Mesendoderm (in vitro differentiated cells): ENCODE data around the gene SMARCA5.

ENCODE experiments used
- DNase-seq: peaks from one replicate; pipeline ENCODE4 v3.0.0; 2013
- H2AK5ac ChIP-seq: 2 replicates; pipeline ENCODE4 v1.6.1; 2013; ENCODE audit warnings: low read length, inconsistent platforms
- H2BK120ac ChIP-seq: 2 replicates; pipeline ENCODE4 v1.6.1; 2013; ENCODE audit warnings: low read depth, mild to moderate bottlenecking, low read length, moderate library complexity, mixed read lengths
- H2BK15ac ChIP-seq: replicated peaks from 2 replicates; pipeline ENCODE4 v1.6.1; 2013; ENCODE audit warnings: low read depth, mild to moderate bottlenecking, moderate library complexity
- H2BK5ac ChIP-seq: 2 replicates; pipeline ENCODE4 v1.6.1; 2013; ENCODE audit warnings: low read length, inconsistent platforms
- H3K18ac ChIP-seq: 2 replicates; pipeline ENCODE4 v1.6.1; 2013; ENCODE audit warnings: mild to moderate bottlenecking, low read length, mixed read lengths
- H3K23ac ChIP-seq: one replicate; pipeline ENCODE4 v1.6.1; 2013; ENCODE audit warnings: low read length
- H3K27ac ChIP-seq: 2 replicates; pipeline ENCODE4 v1.5.1; 2013; ENCODE audit warnings: low read depth, mild to moderate bottlenecking, inconsistent platforms, low read length, moderate library complexity
- H3K27me3 ChIP-seq: 2 replicates; pipeline ENCODE4 v1.6.1; 2013; ENCODE audit warnings: low read length, control low read depth, mild to moderate bottlenecking, inconsistent platforms; ENCODE audit not compliant: insufficient read depth, poor library complexity
- H3K36me3 ChIP-seq: 2 replicates; pipeline ENCODE4 v1.6.1; 2013; ENCODE audit warnings: low read length, inconsistent platforms; ENCODE audit not compliant: control insufficient read depth, insufficient read depth
- H3K4ac ChIP-seq: one replicate; pipeline ENCODE4 v1.6.1; 2013; ENCODE audit warnings: low read depth, mild to moderate bottlenecking, low read length, moderate library complexity
- H3K4me1 ChIP-seq: 2 replicates; pipeline ENCODE4 v1.6.1; 2013; ENCODE audit warnings: low read depth, low read length, inconsistent platforms; ENCODE audit not compliant: control insufficient read depth
- H3K4me2 ChIP-seq: 2 replicates; pipeline ENCODE4 v1.6.1; 2013; ENCODE audit warnings: low read length
- H3K4me3 ChIP-seq: 2 replicates; pipeline ENCODE4 v1.5.1; 2013; ENCODE audit warnings: mild to moderate bottlenecking, low read length
- H3K56ac ChIP-seq: one replicate; pipeline ENCODE4 v1.6.1; 2013; ENCODE audit warnings: low read length
- H3K79me1 ChIP-seq: 2 replicates; pipeline ENCODE4 v1.6.1; 2013; ENCODE audit warnings: low read length, inconsistent platforms
- H3K79me2 ChIP-seq: 2 replicates; pipeline ENCODE4 v1.6.1; 2013; ENCODE audit warnings: mild to moderate bottlenecking, low read length; ENCODE audit not compliant: control insufficient read depth, insufficient read depth
- H3K9ac ChIP-seq: 2 replicates; pipeline ENCODE4 v1.6.1; 2013; ENCODE audit warnings: low read length, inconsistent platforms
- H4K5ac ChIP-seq: one replicate; pipeline ENCODE4 v1.6.1; 2013; ENCODE audit warnings: low read length
- H4K8ac ChIP-seq: one replicate; pipeline ENCODE4 v1.6.1; 2013; ENCODE audit warnings: low read depth, mild to moderate bottlenecking, control low read depth, low read length, moderate library complexity
- WGBS: extraction: QIAGEN DNeasy Blood & Tissue Kit; methylation state at CpG from one replicate; pipeline ENCODE4 v1.1.7; 2013; ENCODE audit warnings: low lambda C conversion rate, missing lambda C conversion rate; ENCODE audit not compliant: insufficient coverage; ENCODE audit errors: extremely low coverage; 5-methylcytosine and 5-hydroxymethylcytosine counted together

SMARCA5 gene

DNA sequence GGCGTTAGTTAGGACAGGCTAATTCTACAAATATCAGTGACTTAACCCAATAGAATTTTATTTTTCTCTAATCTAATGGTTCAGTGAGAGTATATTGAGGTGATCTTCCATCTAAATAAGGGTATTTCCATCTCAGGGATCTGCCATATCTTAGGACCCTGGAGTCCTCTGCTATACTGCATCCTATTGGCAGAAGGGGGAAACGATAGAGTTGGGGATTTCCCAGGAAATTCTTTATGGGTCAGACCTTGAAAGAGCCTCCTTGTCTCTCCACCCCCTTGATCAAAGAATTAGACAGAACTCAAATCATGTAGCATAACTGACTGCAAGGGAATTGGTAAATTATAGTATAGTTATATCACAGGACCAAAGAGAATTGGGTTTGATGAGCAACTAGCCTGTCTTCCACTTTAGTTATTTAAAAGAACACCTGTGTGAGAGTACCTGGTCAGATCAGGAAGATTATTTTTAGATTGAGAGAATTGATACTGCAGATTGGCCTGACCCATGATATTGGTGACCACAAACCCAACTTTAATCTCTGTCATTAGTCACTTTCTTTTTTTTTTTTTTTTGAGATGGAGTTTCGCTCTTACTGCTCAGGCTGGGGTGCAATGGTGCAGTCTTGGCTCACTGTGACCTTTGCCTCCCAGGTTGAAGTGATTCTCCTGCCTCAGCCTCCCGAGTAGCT is 25.6 kb downstream of the SMARCA5 start:
- no peak overlapping the region for H4K8ac ChIP-seq
- H2AK5ac ChIP-seq, result no peak overlapping the region
- H3K4me1 ChIP-seq, result no peaks in the 10 kb centered on the region
- H3K9ac ChIP-seq, result no peak overlapping the region
- no CpG with 5 or more reads among the region's 4 CpGs for whole genome bisulfite sequencing
- H3K23ac ChIP-seq, result no peak overlapping the region
- H2BK120ac ChIP-seq, result no peak overlapping the region
- no peak overlapping the region for H3K56ac ChIP-seq
- H4K5ac ChIP-seq, result no peak overlapping the region
- no peak overlapping the region for H3K4me2 ChIP-seq
- no peak overlapping the region for H3K4ac ChIP-seq
- DNase-seq, result no peak
- no peak overlapping the region for H3K27ac ChIP-seq
- H3K27me3 ChIP-seq, result no peaks in the 10 kb centered on the region
- no peak overlapping the region for H2BK15ac ChIP-seq
- H2BK5ac ChIP-seq, result no peak overlapping the region
- H3K79me2 ChIP-seq, result no peaks in the 10 kb centered on the region
- H3K36me3 ChIP-seq, result no peaks in the 10 kb centered on the region
- no peaks in the 10 kb centered on the region for H3K79me1 ChIP-seq
- H3K4me3 ChIP-seq, result no peak overlapping the region
- no peak overlapping the region for H3K18ac ChIP-seq

DNA sequence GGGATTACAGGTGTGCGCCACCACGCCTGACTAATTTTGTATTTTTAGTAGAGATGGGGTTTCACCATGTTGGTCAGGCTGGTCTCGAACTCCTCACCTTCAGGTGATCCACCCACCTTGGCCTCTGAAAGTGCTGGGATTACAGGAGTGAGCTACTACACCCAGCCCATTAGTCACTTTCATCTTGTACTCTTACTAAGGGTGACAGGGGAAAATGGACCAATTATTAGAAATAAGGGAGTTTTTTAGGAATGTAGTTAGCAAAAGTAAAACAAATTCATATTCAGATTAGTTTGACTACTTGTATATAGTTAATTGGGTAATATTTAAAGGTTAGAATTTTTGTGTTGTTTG is 26.1 kb downstream of the SMARCA5 start:
- Histone ChIP-seq H3K36me3 (no peaks in the 10 kb centered on the region), H3K23ac (no peak overlapping the region), H2BK5ac (no peak overlapping the region), H3K56ac (no peak overlapping the region), H3K9ac (no peak overlapping the region), H3K4me3 (no peak overlapping the region), H4K5ac (no peak overlapping the region), H3K79me1 (no peaks in the 10 kb centered on the region), H3K79me2 (no peaks in the 10 kb centered on the region), H3K4me2 (no peak overlapping the region), H3K4ac (no peak overlapping the region), H2BK15ac (no peak overlapping the region), H3K4me1 (no peaks in the 10 kb centered on the region), H3K27me3 (no peaks in the 10 kb centered on the region), H2BK120ac (no peak overlapping the region), H4K8ac (no peak overlapping the region), H3K18ac (no peak overlapping the region), H2AK5ac (no peak overlapping the region), H3K27ac (no peak overlapping the region)
- WGBS, result no CpG with 5 or more reads among the region's 3 CpGs
- no peak for DNase-seq

DNA sequence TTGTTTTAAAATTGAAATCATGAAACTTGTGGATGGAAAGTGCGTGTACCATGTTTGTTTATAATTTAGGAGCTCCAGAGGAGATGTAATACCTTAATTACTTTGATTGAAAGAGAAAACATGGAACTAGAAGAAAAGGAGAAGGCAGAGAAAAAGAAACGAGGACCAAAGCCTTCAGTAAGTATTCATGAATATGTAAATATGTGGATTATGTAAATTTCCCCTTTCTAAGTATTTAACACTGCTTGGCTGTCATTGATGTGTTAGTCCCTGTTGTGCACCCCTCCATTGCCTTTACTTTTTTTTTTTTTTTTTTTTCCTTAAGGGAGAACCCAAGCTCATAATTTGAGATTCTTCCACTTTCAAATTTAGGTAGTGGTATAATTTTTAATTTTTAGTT is 36.4 kb downstream of the SMARCA5 start:
- no CpG with 5 or more reads among the region's 2 CpGs for WGBS

DNA sequence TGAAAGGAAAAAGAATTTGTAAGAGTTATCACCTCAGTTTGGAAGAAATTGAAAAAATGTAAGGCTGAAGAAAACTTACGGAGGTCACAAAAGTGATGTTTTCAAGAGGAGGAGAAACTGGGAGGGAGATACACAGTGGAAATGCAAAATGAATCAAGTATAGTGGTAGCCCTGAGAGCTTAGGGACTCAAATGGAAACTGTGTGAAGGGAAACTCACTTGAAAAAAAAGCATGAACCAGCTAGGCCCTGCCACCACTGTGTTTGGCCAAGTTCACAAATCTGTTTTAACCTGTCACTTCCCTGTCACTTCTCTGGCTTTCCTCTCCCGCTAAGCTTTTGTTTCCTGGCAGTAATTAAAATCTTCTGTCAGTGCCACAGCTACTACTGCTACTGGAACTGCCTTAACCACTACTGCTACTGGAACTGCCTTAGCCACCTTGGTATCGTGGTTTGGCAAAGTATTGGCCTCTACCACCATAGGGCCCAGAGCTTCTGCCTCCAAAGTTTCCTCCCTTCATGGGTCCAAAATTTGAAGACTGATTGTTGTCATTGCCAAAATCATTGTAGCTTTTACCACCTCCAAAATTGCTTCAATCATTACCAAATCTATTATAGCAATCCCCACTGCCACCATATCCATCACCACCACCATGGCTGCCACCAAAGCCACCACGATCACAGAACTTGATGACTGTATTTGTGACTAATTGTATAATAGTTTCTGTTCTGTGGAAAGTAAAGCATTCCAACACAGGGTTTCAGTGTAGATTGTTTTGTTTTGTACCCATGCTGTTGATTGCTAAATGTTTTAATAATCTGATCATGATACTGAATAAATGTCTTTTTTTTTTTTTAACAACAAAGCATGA is 41.5 kb downstream of the SMARCA5 start:
- Histone ChIP-seq H3K27ac (no peak overlapping the region), H3K79me1 (no peaks in the 10 kb centered on the region), H2BK5ac (no peak overlapping the region), H3K56ac (no peak overlapping the region), H2BK15ac (no peak overlapping the region), H3K23ac (no peak overlapping the region), H4K5ac (no peak overlapping the region), H3K9ac (no peak overlapping the region), H3K36me3 (no peaks in the 10 kb centered on the region), H2BK120ac (no peak overlapping the region), H4K8ac (no peak overlapping the region), H3K79me2 (no peaks in the 10 kb centered on the region), H3K4me1 (no peaks in the 10 kb centered on the region), H2AK5ac (no peak overlapping the region), H3K18ac (no peak overlapping the region), H3K4ac (no peak overlapping the region), H3K27me3 (no peaks in the 10 kb centered on the region), H3K4me3 (no peak overlapping the region), H3K4me2 (no peak overlapping the region)
- WGBS, result no CpG with 5 or more reads among the region's 4 CpGs
- no peak for DNase-seq

More for the DNA sequence above, 36.4 kb downstream of the SMARCA5 start:
- H4K8ac ChIP-seq, result no peak overlapping the region
- no peaks in the 10 kb centered on the region for H3K27me3 ChIP-seq
- no peak overlapping the region for H3K18ac ChIP-seq
- H3K4me3 ChIP-seq, result no peak overlapping the region
- no peak overlapping the region for H3K4ac ChIP-seq
- no peak overlapping the region for H3K23ac ChIP-seq
- H3K79me2 ChIP-seq, result no peaks in the 10 kb centered on the region
- H2AK5ac ChIP-seq, result no peak overlapping the region
- no peak overlapping the region for H2BK15ac ChIP-seq
- no peaks in the 10 kb centered on the region for H3K36me3 ChIP-seq
- H3K79me1 ChIP-seq, result no peaks in the 10 kb centered on the region
- no peak overlapping the region for H3K9ac ChIP-seq
- H3K56ac ChIP-seq, result no peak overlapping the region
- H3K4me1 ChIP-seq, result no peaks in the 10 kb centered on the region
- no peak overlapping the region for H2BK5ac ChIP-seq
- H3K27ac ChIP-seq, result no peak overlapping the region
- H2BK120ac ChIP-seq, result no peak overlapping the region
- no peak overlapping the region for H3K4me2 ChIP-seq
- no peak for DNase-seq
- H4K5ac ChIP-seq, result no peak overlapping the region

DNA sequence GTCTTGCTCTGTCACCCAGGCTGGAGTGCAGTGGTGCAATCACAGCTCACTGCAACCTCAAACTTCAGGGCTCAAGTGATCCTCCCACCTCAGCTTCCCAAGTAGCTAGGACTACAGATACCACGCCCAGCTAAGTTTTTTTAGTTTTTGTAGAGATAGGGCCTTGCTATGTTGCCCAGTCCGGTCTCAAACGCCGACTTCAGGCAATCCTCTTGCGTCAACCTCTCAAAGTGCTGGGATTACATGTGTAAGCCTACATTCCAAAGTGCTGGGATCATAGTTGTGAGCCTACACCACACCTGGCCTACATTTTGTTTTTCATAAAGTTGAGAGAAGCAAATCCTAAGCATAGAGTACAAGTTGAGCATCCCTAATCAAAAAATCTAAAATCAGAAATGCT is 42.2 kb downstream of the SMARCA5 start:
- no CpG with 5 or more reads among the region's 5 CpGs for WGBS
- no peaks in the 10 kb centered on the region for H3K36me3 ChIP-seq
- peak; percentile 59 for DNase-seq

More for the DNA sequence above, 42.2 kb downstream of the SMARCA5 start:
- H3K23ac ChIP-seq, result no peak overlapping the region
- H4K8ac ChIP-seq, result no peak overlapping the region
- H3K79me1 ChIP-seq, result no peaks in the 10 kb centered on the region
- H3K4me3 ChIP-seq, result no peak overlapping the region
- H2BK120ac ChIP-seq, result no peak overlapping the region
- no peak overlapping the region for H3K4me2 ChIP-seq
- no peaks in the 10 kb centered on the region for H3K79me2 ChIP-seq
- no peak overlapping the region for H3K9ac ChIP-seq
- no peak overlapping the region for H3K27ac ChIP-seq
- no peak overlapping the region for H2BK15ac ChIP-seq
- no peak overlapping the region for H3K4ac ChIP-seq
- no peak overlapping the region for H4K5ac ChIP-seq
- H2AK5ac ChIP-seq, result no peak overlapping the region
- no peak overlapping the region for H2BK5ac ChIP-seq
- no peak overlapping the region for H3K18ac ChIP-seq
- H3K4me1 ChIP-seq, result no peaks in the 10 kb centered on the region
- H3K27me3 ChIP-seq, result no peaks in the 10 kb centered on the region
- H3K56ac ChIP-seq, result no peak overlapping the region
